HAP-1 (cell line): ENCODE data around the gene CDK3.
A peak's percentile ranks its signal among the peaks of the same experiment; 100 is the strongest.
"Not testable (repeated sequence)": the region's sequence is repeated elsewhere in the genome, so short reads cannot be mapped to it uniquely, and the experiment has no call there.

ENCODE experiments used
- DNase-seq, 2 experiments: peaks; one replicate each; pipeline ENCODE4 v3.0.0-alpha.2; 2016 to 2020; ENCODE audit warnings: low spot score in 2 of 2
- H3K27me3 ChIP-seq: fragments of 250-450 bp; sonication (Bioruptor Pico); 2 replicates; pipeline ENCODE4 v1.5.1; 2020; ENCODE audit warnings: low read depth, mild to moderate bottlenecking, moderate library complexity
- H3K36me3 ChIP-seq: fragments of 250-450 bp; sonication (Bioruptor Pico); replicated peaks from 2 replicates; pipeline ENCODE4 v1.5.1; 2020; ENCODE audit warnings: mild to moderate bottlenecking
- H3K4me1 ChIP-seq: fragments of 250-450 bp; sonication (Bioruptor Pico); 2 replicates; pipeline ENCODE4 v1.5.1; 2020; ENCODE audit warnings: mild to moderate bottlenecking
- H3K4me3 ChIP-seq: fragments of 250-450 bp; sonication (Bioruptor Pico); 2 replicates; pipeline ENCODE4 v1.5.1; 2020; ENCODE audit warnings: mild to moderate bottlenecking, moderate library complexity
- H3K9me3 ChIP-seq: fragments of 250-450 bp; sonication (Bioruptor Pico); 2 replicates; pipeline ENCODE4 v1.5.1; 2020; ENCODE audit warnings: mild to moderate bottlenecking, moderate library complexity
- in situ Hi-C: fragments of 300-500 bp; cut with MboI; formaldehyde crosslinking; loops from 3 replicates; pipeline ENCODE4 v1.14.3; 2020; ENCODE audit warnings: low sequenced_read_pairs, inconsistent platforms, mixed read lengths

The CDK3 gene

GRCh38 chr17:76000755-76001521, at the start of gene CDK3:
Gene CDK3 (plus strand): TSS chr17:76000855. CDS start chr17:76001426, 571 bp downstream.
- in situ Hi-C loops, result no loop called here
- H3K9me3 ChIP-seq, result no peaks in the 10 kb centered on the region
- peaks cover 6% of the 10 kb centered on the region; the same call in 1 of the 2 replicates for H3K4me1 ChIP-seq
- no peaks in the 10 kb centered on the region for H3K27me3 ChIP-seq
- DNase-seq, result no peak
- no peak within 1 kb of the TSS for H3K4me3 ChIP-seq
- H3K36me3 ChIP-seq, result no peaks in the 10 kb centered on the region; the same call in 1 of the 2 replicates

- H3K27me3 ChIP-seq, result no peaks in the 10 kb centered on the region
- H3K9me3 ChIP-seq, result no peaks in the 10 kb centered on the region
- no peak for DNase-seq
- no peak overlapping the region for H3K4me3 ChIP-seq
- no peaks in the 10 kb centered on the region for H3K4me1 ChIP-seq
- peaks cover 74% of the 10 kb centered on the region for H3K36me3 ChIP-seq
- in situ Hi-C loops, result no loop called here
These were observed 49.6 kb upstream of the CDK3 start for GRCh38 chr17:75950855-75951554.

- in situ Hi-C loops, result no loop called here
- peaks cover 23% of the 10 kb centered on the region for H3K36me3 ChIP-seq
- H3K27me3 ChIP-seq, result no peaks in the 10 kb centered on the region
- no peaks in the 10 kb centered on the region for H3K9me3 ChIP-seq
- H3K4me1 ChIP-seq, result no peaks in the 10 kb centered on the region
- no peak overlapping the region for H3K4me3 ChIP-seq
- no peak for DNase-seq
These were observed 41.4 kb upstream of the CDK3 start for GRCh38 chr17:75959051-75959838.

- Histone ChIP-seq H3K4me1 (no peaks in the 10 kb centered on the region), H3K9me3 (no peaks in the 10 kb centered on the region), H3K36me3 (peaks cover 19% of the 10 kb centered on the region), H3K27me3 (no peaks in the 10 kb centered on the region), H3K4me3 (no peak overlapping the region)
- in situ Hi-C loops, result no loop called here
- no peak for DNase-seq
These were observed 40.7 kb upstream of the CDK3 start for GRCh38 chr17:75959839-75960511.

GRCh38 chr17:75965468-75965867, 35.2 kb upstream of the CDK3 start:
- no peaks in the 10 kb centered on the region for H3K9me3 ChIP-seq
- in situ Hi-C loops, result no loop called here
- H3K36me3 ChIP-seq, result peaks cover 24% of the 10 kb centered on the region
- H3K4me3 ChIP-seq, result no peak overlapping the region
- H3K27me3 ChIP-seq, result no peaks in the 10 kb centered on the region
- DNase-seq, result no peak
- no peaks in the 10 kb centered on the region for H3K4me1 ChIP-seq

GRCh38 chr17:75969044-75969443, 31.6 kb upstream of the CDK3 start:
- H3K27me3 ChIP-seq, DNase-seq, H3K9me3 ChIP-seq, H3K4me1 ChIP-seq, in situ Hi-C loops, H3K4me3 ChIP-seq: not testable (repeated sequence)
- peaks cover 41% of the 10 kb centered on the region for H3K36me3 ChIP-seq

- Histone ChIP-seq H3K4me3 (no peak overlapping the region), H3K36me3 (peaks cover 41% of the 10 kb centered on the region), H3K4me1 (no peaks in the 10 kb centered on the region), H3K27me3 (no peaks in the 10 kb centered on the region), H3K9me3 (no peaks in the 10 kb centered on the region)
- DNase-seq, result no peak
- in situ Hi-C loops, result no loop called here
These were observed 30.6 kb upstream of the CDK3 start for GRCh38 chr17:75970011-75970523.

- peaks cover 41% of the 10 kb centered on the region for H3K36me3 ChIP-seq
- peaks cover 2% of the 10 kb centered on the region; the same call in 1 of the 2 replicates for H3K4me1 ChIP-seq
- H3K27me3 ChIP-seq, result no peaks in the 10 kb centered on the region
- H3K4me3 ChIP-seq, result no peak overlapping the region
- no peaks in the 10 kb centered on the region for H3K9me3 ChIP-seq
- DNase-seq, result no peak
- in situ Hi-C loops, result no loop called here
These were observed 30.0 kb upstream of the CDK3 start for GRCh38 chr17:75970626-75971025.

GRCh38 chr17:75975187-75975586, 25.5 kb upstream of the CDK3 start:
- H3K4me3 ChIP-seq, H3K9me3 ChIP-seq, DNase-seq, in situ Hi-C loops, H3K27me3 ChIP-seq: not testable (repeated sequence)
- Histone ChIP-seq H3K4me1 (peaks cover 23% of the 10 kb centered on the region), H3K36me3 (peaks cover 27% of the 10 kb centered on the region)

GRCh38 chr17:75975757-75976174, 24.9 kb upstream of the CDK3 start:
- Histone ChIP-seq H3K27me3 (no peaks in the 10 kb centered on the region), H3K9me3 (no peaks in the 10 kb centered on the region), H3K4me3 (peak overlapping the region; percentile 7), H3K36me3 (peaks cover 23% of the 10 kb centered on the region), H3K4me1 (peaks cover 29% of the 10 kb centered on the region)
- DNase-seq, result no peak
- in situ Hi-C loops, result no loop called here

- Histone ChIP-seq H3K4me3 (peak overlapping the region; percentile 7), H3K36me3 (peaks cover 20% of the 10 kb centered on the region), H3K4me1 (peaks cover 35% of the 10 kb centered on the region), H3K27me3 (no peaks in the 10 kb centered on the region), H3K9me3 (no peaks in the 10 kb centered on the region)
- in situ Hi-C loops, result no loop called here
- DNase-seq, result no peak
These were observed 24.3 kb upstream of the CDK3 start for GRCh38 chr17:75976175-75976848.

- H3K4me3 ChIP-seq, result peak within 1 kb of the TSS; percentile 73
- peaks cover 60% of the 10 kb centered on the region for H3K4me1 ChIP-seq
- peak; percentile 83 to 100 for DNase-seq
- in situ Hi-C loops, result no loop called here
- H3K36me3 ChIP-seq, result 0 out of 2 replicates have a peak, but pooled peaks cover 4% of the 10 kb centered on the region
- H3K9me3 ChIP-seq, result no peaks in the 10 kb centered on the region
- no peaks in the 10 kb centered on the region for H3K27me3 ChIP-seq
These were observed 21.5 kb upstream of the CDK3 start, which contains the start of the genes ACOX1 and TEN1 for GRCh38 chr17:75978938-75979704. Gene ACOX1 (minus strand): TSS chr17:75979166. CDS start chr17:75979073, 93 bp downstream. Gene TEN1 (plus strand): TSS chr17:75979240. CDS start chr17:75986193, 6,953 bp downstream.
